KMS-11 (cell line): ENCODE results near the gene TRIM16.
A peak's percentile ranks its signal among the peaks of the same experiment; 100 is the strongest.
"Not testable (repeated sequence)": the region's sequence is repeated elsewhere in the genome, so short reads cannot be mapped to it uniquely, and the experiment has no call there.

ENCODE experiments used
- H2AFZ ChIP-seq: fragments of 200-600 bp; sonication (generic); 2 replicates; pipeline ENCODE4 v1.6.1; 2016; ENCODE audit warnings: antibody characterized with exemption, mixed run types, low read depth
- H3K27ac ChIP-seq: fragments of 200-600 bp; sonication (generic); 2 replicates; pipeline ENCODE4 v1.6.1; 2016; ENCODE audit warnings: mild to moderate bottlenecking, mixed run types
- H3K27me3 ChIP-seq: fragments of 200-600 bp; sonication (generic); 2 replicates; pipeline ENCODE4 v1.6.1; 2017; ENCODE audit warnings: mild to moderate bottlenecking, low read depth, mixed run types, moderate library complexity; ENCODE audit not compliant: insufficient read depth
- H3K36me3 ChIP-seq: fragments of 200-600 bp; sonication (generic); 2 replicates; pipeline ENCODE4 v1.6.1; 2017; ENCODE audit warnings: mild to moderate bottlenecking, mixed run types; ENCODE audit not compliant: insufficient read depth
- H3K4me1 ChIP-seq: fragments of 200-600 bp; sonication (generic); 2 replicates; pipeline ENCODE4 v1.6.1; 2016; ENCODE audit warnings: mild to moderate bottlenecking, low read depth, mixed run types; ENCODE audit not compliant: poor library complexity, severe bottlenecking
- H3K4me2 ChIP-seq: fragments of 200-600 bp; sonication (generic); 2 replicates; pipeline ENCODE4 v1.7.0; 2016; ENCODE audit warnings: mild to moderate bottlenecking, mixed run types
- H3K4me3 ChIP-seq: fragments of 200-600 bp; sonication (generic); IDR thresholded peaks from 2 replicates; pipeline ENCODE4 v1.6.1; 2017; ENCODE audit warnings: low read depth, low read length, mixed read lengths; ENCODE audit not compliant: insufficient read depth
- H3K79me2 ChIP-seq: fragments of 200-600 bp; sonication (generic); 2 replicates; pipeline ENCODE4 v1.6.1; 2016; ENCODE audit warnings: low read depth, mixed run types; ENCODE audit not compliant: insufficient read depth
- H3K9ac ChIP-seq: fragments of 200-600 bp; sonication (generic); 2 replicates; pipeline ENCODE4 v1.6.1; 2016; ENCODE audit warnings: mild to moderate bottlenecking, mixed run types
- H4K20me1 ChIP-seq: fragments of 200-600 bp; sonication (generic); 2 replicates; pipeline ENCODE4 v1.6.1; 2016; ENCODE audit warnings: mild to moderate bottlenecking, mixed run types; ENCODE audit not compliant: insufficient read depth
- CTCF ChIP-seq: fragments of 200-600 bp; sonication (generic); conservative IDR thresholded peaks from 2 replicates; pipeline ENCODE4 v1.6.1; 2017; ENCODE audit warnings: low read depth, mild to moderate bottlenecking, antibody characterized with exemption, low read length, moderate library complexity, mixed read lengths

TRIM16 gene

GRCh38 chr17:15699413-15699924 lies 15.4 kb upstream of the TRIM16 start, which contains the start of gene ZNF286A:
Gene ZNF286A (plus strand): TSS chr17:15699752. CDS start chr17:15700330, 578 bp downstream.
- not testable (repeated sequence) for H3K4me3 ChIP-seq, H3K79me2 ChIP-seq, H3K36me3 ChIP-seq, H3K27me3 ChIP-seq, H4K20me1 ChIP-seq, H3K4me1 ChIP-seq, H3K27ac ChIP-seq, H3K4me2 ChIP-seq, H3K9ac ChIP-seq
- H2AFZ ChIP-seq: peak within 1 kb of the TSS; percentile 41; the same call in 1 of the 2 replicates

GRCh38 chr17:15698967-15699366 lies 14.9 kb upstream of the TRIM16 start:
- not testable (repeated sequence) for H4K20me1 ChIP-seq, H3K27me3 ChIP-seq, H3K79me2 ChIP-seq, H3K4me1 ChIP-seq, H3K4me2 ChIP-seq, H3K9ac ChIP-seq, H3K27ac ChIP-seq, H3K4me3 ChIP-seq, H3K36me3 ChIP-seq
- H2AFZ ChIP-seq: peak overlapping the region; percentile 41; the same call in 1 of the 2 replicates

GRCh38 chr17:15687494-15687893 lies 3.4 kb upstream of the TRIM16 start:
- not testable (repeated sequence) for H3K9ac ChIP-seq, H3K4me3 ChIP-seq, H3K4me1 ChIP-seq, H2AFZ ChIP-seq, H3K27me3 ChIP-seq, H3K4me2 ChIP-seq, H3K27ac ChIP-seq, H3K36me3 ChIP-seq, H4K20me1 ChIP-seq, H3K79me2 ChIP-seq

- H3K9ac ChIP-seq, H4K20me1 ChIP-seq, H3K27ac ChIP-seq, H3K4me2 ChIP-seq, H2AFZ ChIP-seq, H3K4me1 ChIP-seq, H3K79me2 ChIP-seq, H3K27me3 ChIP-seq, H3K4me3 ChIP-seq, H3K36me3 ChIP-seq: not testable (repeated sequence)
Observed at GRCh38 chr17:15683135-15683534, 976 bp downstream of the TRIM16 start.

- H3K36me3 ChIP-seq, H3K27me3 ChIP-seq, H3K4me1 ChIP-seq, H3K27ac ChIP-seq, H3K4me3 ChIP-seq, H3K4me2 ChIP-seq, H3K79me2 ChIP-seq, H2AFZ ChIP-seq, H4K20me1 ChIP-seq, H3K9ac ChIP-seq: not testable (repeated sequence)
Observed at GRCh38 chr17:15675991-15676390, 8.1 kb downstream of the TRIM16 start.

GRCh38 chr17:15674640-15675039 lies 9.5 kb downstream of the TRIM16 start:
- H3K79me2 ChIP-seq, H3K36me3 ChIP-seq, H3K27ac ChIP-seq, H3K4me3 ChIP-seq, H3K4me1 ChIP-seq, H3K27me3 ChIP-seq, H4K20me1 ChIP-seq, H3K9ac ChIP-seq, H2AFZ ChIP-seq, H3K4me2 ChIP-seq: not testable (repeated sequence)

- H3K79me2 ChIP-seq, H3K27me3 ChIP-seq, H3K9ac ChIP-seq, H3K4me2 ChIP-seq, H4K20me1 ChIP-seq, H2AFZ ChIP-seq, H3K4me3 ChIP-seq, H3K4me1 ChIP-seq, H3K36me3 ChIP-seq, H3K27ac ChIP-seq: not testable (repeated sequence)
Observed at GRCh38 chr17:15669526-15669925, 14.6 kb downstream of the TRIM16 start.

- no peaks in the 10 kb centered on the region for H4K20me1 ChIP-seq
- H3K79me2 ChIP-seq: no peaks in the 10 kb centered on the region
- no peaks in the 10 kb centered on the region for H3K36me3 ChIP-seq
- H3K4me2 ChIP-seq: no peak overlapping the region
- H3K9ac ChIP-seq: no peak overlapping the region
- H3K4me1 ChIP-seq: no peaks in the 10 kb centered on the region
- TF ChIP-seq CTCF: no peak
- no peak overlapping the region for H3K27ac ChIP-seq
- no peak overlapping the region for H3K4me3 ChIP-seq
- H2AFZ ChIP-seq: no peak overlapping the region
- H3K27me3 ChIP-seq: no peaks in the 10 kb centered on the region
Observed at GRCh38 chr17:15663691-15664090, 20.4 kb downstream of the TRIM16 start.
